HG02840 (cell line): ENCODE data around the gene HNRNPL.
"Not testable (repeated sequence)": the region's sequence is repeated elsewhere in the genome, so short reads cannot be mapped to it uniquely, and the experiment has no call there.

ENCODE experiments used
- ATAC-seq: cut with Tn5 transposase; IDR thresholded peaks from one replicate; pipeline ENCODE4 v1.9.1; 2021; ENCODE audit warnings: mild to moderate bottlenecking, moderate library complexity, moderate number of reproducible peaks; ENCODE audit not compliant: unreplicated experiment, low FRiP score

Gene HNRNPL

DNA sequence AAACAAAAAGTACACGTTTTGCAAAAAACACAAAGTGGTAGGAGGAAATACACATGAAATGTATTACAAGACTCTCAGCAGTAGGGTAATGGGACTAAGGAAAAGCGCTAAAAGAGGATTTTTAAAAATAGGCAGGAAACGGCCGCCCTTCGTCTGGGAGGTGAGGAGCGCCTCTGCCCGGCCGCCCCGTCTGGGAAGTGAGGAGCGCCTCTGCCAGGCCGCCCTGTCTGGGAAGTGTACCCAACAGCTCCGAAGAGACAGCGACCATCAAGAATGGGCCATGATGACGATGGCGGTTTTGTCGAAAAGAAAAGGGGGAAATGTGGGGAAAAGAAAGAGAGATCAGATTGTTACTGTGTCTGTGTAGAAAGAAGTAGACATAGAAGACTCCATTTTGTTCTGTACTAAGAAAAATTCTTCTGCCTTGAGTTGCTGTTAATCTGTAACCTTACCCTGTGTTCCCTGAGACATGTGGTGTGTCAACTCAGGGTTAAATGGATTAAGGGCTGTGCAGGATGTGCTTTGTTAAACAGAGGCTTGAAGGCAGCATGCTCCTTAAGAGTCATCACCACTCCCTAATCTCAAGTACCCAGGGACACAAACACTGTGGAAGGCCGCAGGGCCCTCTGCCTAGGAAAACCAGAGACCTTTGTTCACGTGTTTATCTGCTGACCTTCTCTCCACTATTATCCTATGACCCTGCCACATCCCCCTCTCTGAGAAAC, 42.2 kb downstream of the HNRNPL start:
- not testable (repeated sequence) for ATAC-seq

DNA sequence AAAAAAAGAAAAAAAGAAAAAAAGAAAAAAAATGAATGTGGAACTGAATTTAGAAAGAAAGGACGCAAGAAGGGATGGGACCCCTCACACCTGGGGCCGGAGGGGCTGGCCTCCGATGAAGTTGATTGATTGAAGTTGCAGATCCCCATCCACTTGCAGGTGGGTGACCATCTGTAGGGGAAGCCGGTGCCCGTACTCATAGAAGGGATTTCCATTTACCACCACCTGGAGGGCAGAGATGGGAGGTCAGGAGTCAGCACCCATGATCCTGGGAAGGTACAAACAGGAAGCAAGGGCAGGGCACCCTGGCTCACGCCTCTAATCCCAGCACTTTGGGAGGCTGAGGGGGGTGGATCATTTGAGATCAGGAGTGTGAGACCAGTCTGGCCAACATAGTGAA, 43.4 kb downstream of the HNRNPL start:
- no peak for ATAC-seq

DNA sequence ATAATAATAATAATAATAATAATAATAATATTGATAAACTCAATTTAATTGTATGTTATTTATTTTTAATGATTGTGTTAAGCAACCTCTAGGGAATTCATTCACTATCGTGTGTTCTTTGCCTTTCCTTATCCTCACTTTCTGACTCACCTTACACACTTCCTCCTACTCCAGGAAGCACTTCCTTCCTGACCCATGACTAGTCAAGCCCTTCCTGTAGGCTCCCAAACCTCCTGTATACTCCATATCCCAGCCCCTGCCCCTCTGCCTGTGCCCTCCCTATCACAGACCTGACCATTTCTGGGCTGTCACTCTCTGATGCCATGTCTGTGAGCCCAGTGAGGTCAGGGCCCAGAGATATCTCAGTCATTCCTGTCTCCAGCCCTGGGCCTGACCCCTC, 44.6 kb downstream of the HNRNPL start:
- ATAC-seq: no peak

DNA sequence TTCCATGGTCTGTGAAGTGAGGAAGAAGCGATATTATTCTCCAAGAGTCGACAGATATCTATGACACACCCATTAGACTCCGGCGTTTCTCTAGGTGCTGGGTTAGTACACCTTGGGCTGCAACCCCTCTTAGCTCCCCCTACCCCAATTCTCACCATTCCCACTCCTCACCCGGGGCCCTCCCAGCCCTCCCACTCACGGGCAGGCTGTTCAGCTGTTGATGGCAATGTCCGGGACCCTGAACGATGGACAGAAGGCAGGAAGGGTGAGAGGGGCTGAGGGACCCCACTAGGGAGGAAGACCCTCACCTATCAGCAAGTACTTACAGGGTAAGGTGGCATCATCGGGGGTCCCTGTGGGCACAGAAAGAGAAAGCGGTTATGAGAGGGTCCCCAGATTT, 46.2 kb downstream of the HNRNPL start:
- ATAC-seq: no peak

DNA sequence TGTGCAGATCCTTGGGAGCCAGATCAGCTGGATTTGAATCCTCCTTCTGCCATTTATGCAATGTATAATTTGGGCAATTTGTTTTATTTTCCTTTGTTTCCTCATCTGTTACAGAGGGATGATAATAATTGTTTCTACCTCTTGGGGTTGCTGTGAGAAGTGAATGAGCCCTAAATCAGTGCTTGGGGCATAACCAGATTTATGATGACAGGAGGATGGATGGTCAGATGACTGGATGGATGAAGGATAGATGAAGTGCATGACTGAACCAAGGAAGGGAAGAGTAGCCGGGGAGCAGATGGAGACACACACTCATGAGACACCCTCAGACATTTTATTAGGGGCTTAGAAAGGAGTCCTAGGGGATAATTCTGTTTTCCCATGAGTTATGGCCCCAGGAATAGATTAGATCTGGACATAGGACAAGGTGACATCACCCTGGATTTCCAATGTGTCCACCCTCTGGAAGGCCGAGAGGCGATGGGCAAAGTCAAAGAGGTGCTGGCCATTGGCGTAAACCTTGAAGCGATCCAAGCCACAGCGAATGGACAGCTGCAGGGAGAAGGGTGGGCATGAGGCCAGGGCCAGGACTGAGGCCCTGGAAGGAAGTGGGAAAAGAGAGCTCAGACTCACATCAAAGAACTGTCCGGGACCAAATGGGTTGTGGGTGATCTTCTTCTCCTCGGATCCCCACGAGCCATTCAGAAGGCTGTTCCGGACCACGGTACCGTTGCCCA, 48.3 kb downstream of the HNRNPL start:
- ATAC-seq: no peak

DNA sequence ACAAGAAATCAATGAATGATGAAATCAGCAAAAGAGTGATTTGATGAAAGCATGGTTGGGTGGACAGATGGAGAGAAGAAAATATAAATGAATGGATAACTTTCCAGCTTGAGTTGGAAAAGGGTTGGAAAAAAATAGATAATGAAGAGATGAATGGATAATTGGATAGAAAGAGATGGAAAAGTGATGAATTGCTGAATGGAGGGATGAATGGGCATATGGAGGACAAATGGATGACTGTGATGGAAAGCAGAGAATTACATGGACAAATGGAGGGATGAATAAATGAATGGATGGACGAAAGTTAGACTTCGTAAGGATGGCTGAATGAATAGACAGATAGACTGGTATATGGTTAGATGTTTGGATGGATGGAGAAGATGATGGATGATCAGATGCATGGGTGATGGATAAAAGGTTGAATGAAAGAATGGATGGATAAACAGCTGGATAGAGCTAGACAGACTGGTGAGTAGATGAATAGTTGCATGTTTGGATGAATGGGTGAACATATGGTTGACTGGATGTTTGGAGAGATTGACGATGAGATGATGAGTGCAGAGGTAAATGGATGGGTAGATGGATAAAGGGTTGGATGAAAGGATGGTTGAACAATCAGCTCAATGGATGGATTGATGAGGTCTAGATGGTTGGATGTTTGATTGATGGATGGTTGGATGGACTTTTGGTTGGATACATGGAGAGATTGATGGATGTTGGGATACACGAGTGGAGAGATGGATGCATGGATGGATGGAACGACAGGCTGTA, 49.0 kb downstream of the HNRNPL start:
- ATAC-seq: no peak

DNA sequence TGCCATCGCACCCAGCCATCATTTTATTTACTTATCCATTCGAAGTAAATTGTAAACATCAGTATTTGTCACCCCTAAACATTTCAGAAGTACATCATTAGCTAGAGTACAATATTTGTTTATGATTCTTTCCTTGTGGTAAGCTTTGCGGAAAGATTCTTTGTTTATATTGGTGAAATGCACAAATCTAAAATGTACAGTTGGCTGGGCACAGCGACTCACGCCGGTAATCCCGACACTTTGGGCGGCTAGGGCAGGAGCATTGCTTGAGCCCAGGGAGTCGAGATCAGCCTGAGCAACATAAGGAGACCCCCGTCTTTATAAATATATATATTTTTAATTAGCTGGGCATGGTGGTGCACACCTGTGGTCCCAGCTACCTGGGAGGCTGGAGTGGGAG, 50.7 kb downstream of the HNRNPL start:
- no peak for ATAC-seq

DNA sequence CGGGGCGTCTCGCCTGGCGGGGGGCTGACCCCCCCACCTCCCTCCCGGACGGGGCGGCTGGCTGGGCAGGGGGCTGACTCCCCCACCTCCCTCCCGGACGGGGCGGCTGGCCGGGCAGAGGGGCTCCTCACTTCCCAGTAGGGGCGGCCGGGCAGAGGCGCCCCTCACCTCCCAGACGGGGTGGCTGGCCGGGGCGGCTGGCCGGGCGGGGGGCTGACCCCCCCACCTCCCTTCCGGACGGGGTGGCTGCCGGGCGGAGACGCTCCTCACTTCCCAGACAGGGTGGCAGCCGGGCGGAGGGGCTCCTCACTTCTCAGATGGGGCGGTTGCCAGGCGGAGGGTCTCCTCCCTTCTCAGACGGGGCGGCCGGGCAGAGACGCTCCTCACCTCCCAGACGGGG, 52.0 kb downstream of the HNRNPL start:
- ATAC-seq: not testable (repeated sequence)

DNA sequence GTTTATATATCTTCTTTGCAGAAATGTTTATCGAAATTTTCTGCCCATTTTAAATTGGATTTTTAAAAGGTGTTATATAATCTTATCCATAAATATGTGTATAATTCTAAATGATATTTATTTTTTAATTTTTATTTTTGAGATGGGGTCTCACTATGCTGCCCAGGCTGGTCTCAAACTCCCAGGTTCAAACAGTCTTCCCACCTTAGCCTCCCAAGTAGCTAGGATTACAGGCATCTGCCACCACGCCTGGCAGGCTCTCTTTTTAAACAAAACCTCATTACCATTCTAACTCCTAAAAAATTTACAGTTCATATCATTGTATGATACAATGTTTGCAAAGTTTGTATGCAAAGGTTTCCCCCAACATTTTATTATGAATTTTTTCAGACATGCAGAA, 53.6 kb downstream of the HNRNPL start:
- ATAC-seq: no peak

DNA sequence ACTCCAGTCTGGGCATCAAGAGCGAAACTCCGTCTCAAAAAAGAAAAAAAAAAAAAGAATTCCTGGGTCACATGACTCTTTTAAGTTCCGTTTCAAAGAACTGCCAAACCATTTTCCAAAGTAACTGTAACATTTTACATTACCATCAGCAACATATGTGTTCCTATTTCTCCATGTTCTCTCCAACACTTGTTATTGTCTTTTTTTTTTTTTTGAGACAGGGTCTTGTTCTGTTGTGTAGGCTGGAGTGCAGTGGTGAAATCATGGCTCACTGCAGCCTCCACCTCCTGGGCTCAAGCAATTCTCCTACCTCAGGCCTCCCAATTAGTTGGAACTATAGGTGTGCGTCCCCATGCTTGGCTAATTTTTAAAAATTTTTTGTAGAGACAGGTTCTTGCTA, 54.2 kb downstream of the HNRNPL start:
- ATAC-seq: no peak

DNA sequence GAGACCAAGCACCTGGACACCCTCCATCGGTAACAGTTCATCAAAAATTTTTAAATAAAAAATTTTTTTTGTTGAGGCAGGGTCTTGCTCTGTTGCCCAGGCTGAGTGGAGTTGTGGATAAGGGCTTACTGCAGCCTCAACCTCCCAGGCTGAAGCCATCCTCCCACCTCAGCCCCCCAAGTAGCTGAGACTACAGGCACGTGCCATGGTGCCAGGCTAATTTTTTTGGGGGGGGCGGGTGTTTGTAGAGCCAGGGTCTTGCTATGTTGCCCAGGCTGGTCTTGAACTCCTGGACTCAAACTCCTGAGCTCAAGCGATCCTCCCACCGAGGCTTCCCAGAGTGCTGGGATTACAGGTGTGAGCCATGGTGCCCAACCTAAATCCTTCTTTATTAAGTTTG, 56.1 kb downstream of the HNRNPL start:
- no peak for ATAC-seq

DNA sequence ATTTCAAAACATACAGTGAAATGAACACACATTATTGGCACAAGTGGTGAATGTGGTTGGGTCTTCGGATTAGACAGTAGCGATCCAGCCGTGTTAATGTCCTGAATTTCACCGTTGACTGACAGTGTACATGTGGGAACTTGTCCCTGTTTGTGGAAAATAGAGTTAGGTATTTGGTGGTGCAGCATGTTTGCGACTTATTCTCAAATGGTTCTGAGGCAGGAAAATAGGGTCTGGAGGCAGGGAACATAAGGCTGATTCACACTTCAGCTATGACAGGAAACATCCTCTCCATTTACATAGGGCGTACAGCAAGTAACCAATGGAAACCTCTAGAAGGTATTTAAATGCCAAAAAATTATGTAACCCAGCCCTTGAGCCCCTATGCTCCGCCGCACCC, 56.6 kb downstream of the HNRNPL start:
- no peak for ATAC-seq

DNA sequence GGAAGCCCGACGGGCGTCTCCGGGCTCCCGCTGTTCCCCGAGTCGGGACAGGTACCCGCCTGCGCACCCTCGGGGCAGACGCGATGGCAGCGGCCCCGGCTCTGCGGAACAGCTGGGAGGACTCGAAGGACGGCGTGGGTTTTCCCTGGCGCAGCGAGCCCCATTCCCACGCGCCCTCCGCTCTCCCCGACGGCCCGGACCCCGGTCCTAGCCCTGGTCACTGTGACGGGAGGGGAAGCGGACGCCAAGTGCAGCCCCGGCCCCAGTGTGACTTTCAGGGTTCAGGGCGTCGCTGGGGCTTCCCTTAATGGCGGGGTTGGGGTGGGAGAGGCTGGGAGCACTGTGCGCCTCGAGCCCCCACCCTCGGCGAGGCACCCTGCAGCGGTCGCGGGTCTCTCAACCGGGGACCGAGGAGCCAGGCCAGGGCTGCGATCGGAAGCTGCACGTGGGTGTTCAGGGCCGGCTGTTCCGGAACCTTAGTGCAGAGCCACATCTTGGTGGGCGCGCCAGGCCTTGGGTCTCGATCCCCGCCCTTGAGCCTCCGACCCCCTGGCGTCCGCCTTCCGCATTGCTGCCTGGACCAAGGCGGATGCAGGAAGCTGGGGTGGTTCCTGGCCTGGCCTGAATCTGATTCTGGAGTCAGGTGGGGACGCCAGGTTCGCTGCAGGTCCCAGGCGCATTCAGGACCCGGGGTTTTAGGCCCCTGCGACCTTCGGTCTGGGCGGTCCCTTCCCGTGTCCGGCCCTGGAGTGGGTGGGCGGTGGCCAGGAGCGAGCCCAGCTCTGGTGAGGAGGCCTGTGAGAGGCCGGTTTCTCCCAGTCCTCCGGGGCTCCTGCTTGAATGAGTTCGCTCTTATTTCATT, 57.3 kb downstream of the HNRNPL start:
- no peak for ATAC-seq

DNA sequence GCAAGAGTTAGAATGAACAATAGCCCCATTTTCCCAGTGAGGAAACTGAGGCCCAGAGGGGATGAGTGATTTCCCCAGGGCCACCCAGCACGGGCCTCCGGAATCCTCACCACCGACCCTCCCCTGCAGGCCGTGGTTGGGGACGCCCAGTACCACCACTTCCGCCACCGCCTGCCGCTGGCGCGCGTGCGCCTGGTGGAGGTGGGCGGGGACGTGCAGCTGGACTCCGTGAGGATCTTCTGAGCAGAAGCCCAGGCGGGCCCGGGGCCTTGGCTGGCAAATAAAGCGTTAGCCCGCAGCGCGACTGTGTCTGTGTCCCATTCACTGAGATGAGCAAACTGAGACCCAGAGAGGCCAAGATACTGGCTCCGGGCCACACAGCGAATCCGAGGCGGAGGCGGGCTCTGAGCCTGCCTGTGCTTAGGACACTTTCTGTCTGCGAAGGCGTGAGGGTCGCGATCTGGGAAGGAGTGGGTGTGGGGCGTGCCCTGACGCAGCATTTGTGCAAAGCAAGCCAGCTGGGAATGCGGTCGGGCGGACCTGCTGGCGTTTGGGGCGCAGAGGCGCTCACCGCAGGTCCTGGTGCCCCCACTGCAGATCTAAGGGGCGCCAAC, 58.2 kb downstream of the HNRNPL start:
- ATAC-seq: peak; percentile 60

DNA sequence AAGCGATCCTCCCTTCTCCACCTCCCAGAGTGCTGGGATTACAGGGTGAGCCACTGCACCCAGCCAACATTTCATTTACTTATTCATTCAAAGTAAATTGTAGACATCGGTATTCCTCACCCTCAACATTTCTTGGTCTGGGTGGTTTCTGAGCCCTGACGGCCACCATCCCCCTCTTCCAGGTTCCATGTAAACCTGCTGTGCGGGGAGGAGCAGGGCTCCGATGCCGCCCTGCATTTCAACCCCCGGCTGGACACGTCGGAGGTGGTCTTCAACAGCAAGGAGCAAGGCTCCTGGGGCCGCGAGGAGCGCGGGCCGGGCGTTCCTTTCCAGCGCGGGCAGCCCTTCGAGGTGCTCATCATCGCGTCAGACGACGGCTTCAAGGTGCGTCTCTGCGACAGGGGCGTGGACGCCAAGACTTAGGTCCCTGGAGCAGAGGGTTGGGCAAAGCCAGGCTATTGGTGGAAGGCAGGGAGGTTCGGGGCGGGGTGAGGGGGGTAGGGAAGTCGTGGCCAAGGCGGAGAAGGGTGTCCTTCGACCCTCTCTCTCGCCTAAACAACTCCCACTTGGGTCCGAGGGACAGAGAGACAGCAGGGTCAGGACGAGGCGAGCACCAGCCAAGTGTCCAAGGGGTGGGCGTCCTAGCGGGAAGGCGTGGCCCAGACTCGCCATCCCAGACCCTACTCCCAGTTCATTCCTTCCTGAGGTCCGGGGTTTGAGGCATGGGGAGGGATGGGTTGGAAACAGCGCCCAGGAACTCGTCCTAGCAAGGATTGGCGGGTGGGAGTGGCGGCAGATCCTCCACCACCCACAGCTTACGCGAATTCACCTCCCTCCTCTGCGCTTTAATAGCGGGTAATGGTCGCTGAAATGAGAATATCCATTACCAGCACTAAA, 59.0 kb downstream of the HNRNPL start:
- not testable (repeated sequence) for ATAC-seq

DNA sequence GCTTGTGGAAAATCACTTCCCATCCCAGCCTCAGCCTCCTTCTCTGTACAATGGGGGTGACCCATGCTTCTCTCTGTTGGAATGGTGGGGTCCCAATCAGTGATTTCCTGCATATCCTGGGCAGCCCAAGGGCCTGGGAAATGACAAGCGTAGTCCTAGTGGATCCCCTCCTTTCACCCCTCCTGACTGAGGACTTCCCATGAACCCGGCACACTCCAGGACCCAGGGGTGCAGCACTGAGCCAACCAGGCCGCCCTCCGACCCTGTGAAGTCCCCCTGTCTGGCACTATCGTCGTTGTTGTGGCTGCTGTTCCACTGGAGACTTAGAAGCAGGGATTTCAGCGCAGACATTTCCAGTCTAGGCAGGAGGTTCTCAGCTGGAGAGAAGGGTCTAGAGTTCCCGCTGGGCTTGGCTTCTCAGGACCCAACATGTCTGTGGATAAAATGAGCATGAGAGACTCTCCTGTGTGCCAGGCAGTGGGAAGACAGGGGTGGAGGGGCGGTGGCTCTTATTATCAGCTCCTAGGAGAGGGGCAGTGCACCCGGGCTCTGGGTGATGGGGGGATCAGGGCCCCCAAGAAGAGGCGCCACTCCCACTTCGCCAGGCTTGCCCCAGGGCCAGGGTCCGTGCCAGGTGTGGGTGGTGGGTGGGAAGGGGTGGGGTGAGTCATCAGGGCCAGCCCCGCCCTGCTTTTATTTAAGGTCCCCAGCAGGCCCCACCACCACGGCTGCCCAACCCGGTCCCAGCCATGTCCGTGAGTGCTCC, 61.1 kb downstream of the HNRNPL start, which contains the start of gene LGALS7B:
LGALS7B (plus strand) TSS at position 723 of the 766 bp plus-strand sequence; CDS start at position 750, 27 bp downstream.
- ATAC-seq: no peak

DNA sequence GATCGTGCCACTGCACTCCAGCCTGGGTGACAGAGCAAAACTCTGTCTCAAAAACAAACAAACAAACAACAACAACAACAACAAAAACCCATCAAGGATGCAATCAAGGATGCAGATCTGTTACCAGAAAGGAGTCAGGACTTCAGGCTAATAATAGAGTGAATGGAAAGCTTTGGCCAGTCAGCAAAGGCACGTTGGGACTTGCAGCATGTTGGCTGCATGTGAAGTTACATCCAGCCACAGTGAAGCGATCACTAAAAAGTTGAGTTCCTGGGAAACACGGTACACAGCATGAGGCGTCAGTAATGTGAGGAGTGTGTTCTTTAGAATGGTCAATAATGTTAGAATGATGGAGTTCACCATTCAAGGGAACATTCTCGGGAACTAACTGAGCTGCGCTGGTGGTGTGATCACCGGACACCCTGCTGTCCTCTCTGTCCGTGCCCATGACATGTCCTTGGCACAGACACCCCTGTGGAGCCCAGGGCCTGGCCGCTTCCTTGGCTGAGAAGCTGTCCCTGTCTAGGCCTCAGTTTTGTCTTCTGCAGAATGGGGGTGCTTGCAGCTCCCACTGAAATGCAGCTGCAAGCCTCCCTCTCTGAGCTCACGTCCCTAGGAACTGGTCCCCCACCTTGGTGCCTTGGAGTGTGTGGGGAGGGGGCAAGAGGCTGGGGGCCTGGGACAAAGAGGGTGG, 63.1 kb downstream of the HNRNPL start:
- ATAC-seq: no peak
